Muscle of leg (tissue), 11 donors: Measurements from ENCODE around the gene HOXA9. TPM values are rescaled to one million over a fixed set of nuclear protein-coding genes. Genes with fewer than 3 reads are reported as not detected.

Experiments used
- DNase-seq: peaks from one replicate; pipeline ENCODE4 v3.0.0; 2013
- H3K27ac ChIP-seq: one replicate; pipeline ENCODE4 v1.5.1; 2013; ENCODE audit warnings: mild to moderate bottlenecking, low read length, control low read depth
- H3K27me3 ChIP-seq: one replicate; pipeline ENCODE4 v1.6.1; 2013; ENCODE audit warnings: low read length; ENCODE audit not compliant: control insufficient read depth, insufficient read depth
- H3K36me3 ChIP-seq: one replicate; pipeline ENCODE4 v1.6.1; 2013; ENCODE audit warnings: low read length; ENCODE audit not compliant: control insufficient read depth, insufficient read depth
- H3K4me1 ChIP-seq: one replicate; pipeline ENCODE4 v1.6.1; 2013; ENCODE audit warnings: low read length; ENCODE audit not compliant: control insufficient read depth, insufficient read depth
- H3K4me3 ChIP-seq: one replicate; pipeline ENCODE4 v1.5.1; 2013; ENCODE audit warnings: low read length, control low read depth
- H3K9me3 ChIP-seq: replicated peaks from 2 replicates; pipeline ENCODE4 v1.6.1; 2013; ENCODE audit warnings: low read depth, low read length; ENCODE audit not compliant: control insufficient read depth
- WGBS: methylation state at CpG from one replicate; pipeline ENCODE4 v1.1.5; 2013; ENCODE audit warnings: missing lambda C conversion rate; ENCODE audit not compliant: insufficient coverage; 5-methylcytosine and 5-hydroxymethylcytosine counted together
- polyA plus RNA-seq, 8 donors: library from polyadenylated mRNA; unstranded; fragments of 120-200 nt; gene quantifications; one replicate each; pipeline versions ENCODE4 v1.2.1 to v1.2.3, GENCODE V29; 2013; ENCODE audit warnings: inconsistent platforms in 1 of 8, low replicate concordance in 1 of 8; ENCODE audit not compliant: insufficient read length in 8 of 8, insufficient read depth in 1 of 8
- total RNA-seq: library from RNA; stranded (reverse); fragments of 120-200 nt; gene quantifications from one replicate; pipeline ENCODE4 v1.2.4, GENCODE V29; 2013

The HOXA9 gene
- total and polyA plus RNA-seq, 9 donors = 16.0 to 28.5 (median 21.7) TPM

DNA sequence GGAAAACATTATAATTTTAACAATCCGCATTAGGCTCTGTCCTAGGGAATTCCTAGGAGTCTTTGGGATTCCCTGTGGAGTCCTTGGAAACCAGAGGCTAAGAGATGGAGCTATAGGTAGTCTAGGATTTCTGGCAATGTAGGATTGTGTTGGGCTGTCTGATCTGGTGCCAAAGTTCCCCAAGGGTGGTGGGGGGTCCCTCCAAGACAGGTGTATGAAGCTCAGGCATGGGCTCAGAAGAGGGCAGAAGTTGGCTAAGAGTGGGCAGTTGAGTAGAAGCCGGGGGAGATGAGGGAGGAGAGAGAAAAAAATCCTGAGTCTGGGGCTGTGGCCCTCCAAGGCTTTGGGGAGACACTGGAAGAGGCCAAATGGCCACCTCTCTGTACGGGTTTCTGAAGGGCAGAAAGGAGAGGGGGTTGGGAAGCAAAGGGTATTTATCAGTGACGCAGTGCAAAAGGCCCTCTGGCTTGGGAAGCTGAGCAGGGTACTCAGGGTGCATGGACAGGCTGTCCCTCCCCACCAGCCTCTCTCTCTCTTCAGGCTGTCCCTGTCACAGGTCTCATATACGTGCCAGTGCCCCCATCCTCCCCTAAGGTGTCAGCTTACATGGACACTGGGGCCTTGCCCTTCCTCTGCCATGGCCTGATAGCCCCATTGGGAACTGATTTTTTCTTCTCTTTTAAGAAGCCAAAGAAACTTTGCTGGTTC is 18.7 kb downstream of the HOXA9 start:
- Histone ChIP-seq H3K27ac (peak overlapping the region; percentile 94), H3K4me3 (peak overlapping the region; percentile 79), H3K27me3 (peaks cover 47% of the 10 kb centered on the region), H3K9me3 (no peaks in the 10 kb centered on the region), H3K36me3 (peaks cover 35% of the 10 kb centered on the region), H3K4me1 (peaks cover 72% of the 10 kb centered on the region)
- WGBS = 78% methylated on average over 4 of the region's 5 CpGs
- peak; percentile 48 for DNase-seq

DNA sequence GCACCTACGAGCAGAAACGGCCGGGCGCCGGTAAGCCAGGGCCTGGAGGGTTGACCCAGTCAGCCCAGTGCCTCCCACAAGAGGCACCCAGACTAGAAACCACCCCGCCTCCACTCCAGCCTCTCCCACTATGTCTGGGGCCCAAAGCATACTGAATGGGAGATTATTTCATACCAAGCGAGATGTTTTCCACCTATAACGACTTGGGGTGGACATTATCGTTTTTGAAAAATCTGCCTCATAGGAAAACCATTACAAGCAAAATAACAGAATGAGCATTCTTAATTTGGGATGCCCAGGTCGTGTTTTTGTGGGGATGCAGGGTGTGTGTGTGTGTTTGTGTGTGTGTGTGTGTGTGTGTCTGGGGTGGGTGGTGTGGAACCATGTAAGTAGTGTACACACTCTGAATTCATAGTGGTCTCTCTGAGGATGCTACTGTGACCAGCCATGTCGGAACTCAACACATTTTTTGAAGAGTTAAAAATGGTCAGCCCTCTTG is 19.4 kb downstream of the HOXA9 start:
- DNase-seq = no peak
- Histone ChIP-seq H3K9me3 (no peaks in the 10 kb centered on the region), H3K27me3 (peaks cover 40% of the 10 kb centered on the region), H3K36me3 (peaks cover 37% of the 10 kb centered on the region), H3K4me3 (no peak overlapping the region), H3K27ac (peak overlapping the region; percentile 94), H3K4me1 (peaks cover 65% of the 10 kb centered on the region)
- WGBS = 60% methylated on average over 1 of the region's 11 CpGs

DNA sequence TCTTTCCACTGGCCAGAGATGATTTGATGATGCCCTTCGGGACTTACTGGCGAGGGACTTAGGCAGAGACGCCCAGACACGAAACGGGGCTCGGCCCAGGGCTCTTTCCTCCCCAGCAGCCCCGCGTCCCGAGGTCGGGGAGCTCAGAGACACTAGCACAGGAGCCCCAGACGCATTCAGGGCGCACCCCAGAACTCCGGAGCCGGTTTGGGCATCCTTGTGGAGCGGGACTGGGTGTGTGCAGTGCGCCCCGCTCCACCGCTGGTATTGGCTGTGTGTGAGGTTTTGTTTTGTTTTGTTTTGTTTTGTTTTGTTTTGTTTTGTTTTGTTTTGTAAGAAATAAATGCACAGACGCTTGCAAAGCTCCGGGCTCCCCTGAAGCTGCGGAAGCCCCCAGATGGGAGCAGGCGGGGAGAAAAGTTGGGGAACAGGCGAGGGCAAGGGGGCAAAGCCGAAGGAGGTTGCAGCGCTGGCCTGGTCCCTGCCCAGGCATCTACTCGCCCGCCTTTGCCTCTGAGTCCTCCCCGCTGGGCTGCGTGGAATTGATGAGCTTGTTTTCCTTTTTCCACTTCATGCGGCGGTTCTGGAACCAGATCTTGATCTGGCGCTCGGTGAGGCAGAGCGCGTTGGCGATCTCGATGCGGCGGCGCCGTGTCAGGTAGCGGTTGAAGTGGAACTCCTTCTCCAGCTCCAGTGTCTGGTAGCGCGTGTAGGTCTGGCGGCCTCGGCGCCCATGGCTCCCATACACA is 20.0 kb downstream of the HOXA9 start:
- Histone ChIP-seq H3K4me1 (peaks cover 66% of the 10 kb centered on the region), H3K27me3 (peaks cover 37% of the 10 kb centered on the region), H3K36me3 (peaks cover 40% of the 10 kb centered on the region), H3K9me3 (no peaks in the 10 kb centered on the region), H3K27ac (peak overlapping the region; percentile 59), H3K4me3 (no peak overlapping the region)
- DNase-seq = no peak
- WGBS = 71% methylated on average over 42 of the region's 47 CpGs

- H3K36me3 ChIP-seq = peaks cover 40% of the 10 kb centered on the region
- H3K4me3 ChIP-seq = peak overlapping the region; percentile 5
- 44% methylated on average over 31 of the region's 31 CpGs for WGBS
- H3K4me1 ChIP-seq = peaks cover 62% of the 10 kb centered on the region
- peak overlapping the region; percentile 59 for H3K27ac ChIP-seq
- H3K9me3 ChIP-seq = no peaks in the 10 kb centered on the region
- no peak for DNase-seq
- H3K27me3 ChIP-seq = peaks cover 37% of the 10 kb centered on the region
Observed at GRCh38 chr7:27144781-27145164, 20.6 kb downstream of the HOXA9 start.

GRCh38 chr7:27143950-27144780 is 21.2 kb downstream of the HOXA9 start:
- Histone ChIP-seq H3K36me3 (peaks cover 40% of the 10 kb centered on the region), H3K4me3 (peak overlapping the region; percentile 21), H3K27ac (peak overlapping the region; percentile 59), H3K27me3 (peaks cover 37% of the 10 kb centered on the region), H3K9me3 (no peaks in the 10 kb centered on the region), H3K4me1 (peaks cover 60% of the 10 kb centered on the region)
- 69% methylated on average over 21 of the region's 40 CpGs for WGBS
- no peak for DNase-seq

GRCh38 chr7:27143023-27143949 is 22.1 kb downstream of the HOXA9 start, which contains the start of gene HOXA5:
HOXA5 (minus strand) TSS chr7:27143681; CDS start chr7:27143607, 74 bp downstream.
- no peaks in the 10 kb centered on the region for H3K9me3 ChIP-seq
- peak within 1 kb of the TSS; percentile 54 for H3K4me3 ChIP-seq
- H3K27me3 ChIP-seq = peaks cover 36% of the 10 kb centered on the region
- 37% methylated on average over 78 of the region's 86 CpGs for WGBS
- peaks cover 40% of the 10 kb centered on the region for H3K36me3 ChIP-seq
- peaks cover 58% of the 10 kb centered on the region for H3K4me1 ChIP-seq
- H3K27ac ChIP-seq = peak within 1 kb of the TSS; percentile 84
- peak; percentile 88 for DNase-seq

GRCh38 chr7:27142580-27143022 is 22.7 kb downstream of the HOXA9 start:
- peaks cover 32% of the 10 kb centered on the region for H3K27me3 ChIP-seq

DNA sequence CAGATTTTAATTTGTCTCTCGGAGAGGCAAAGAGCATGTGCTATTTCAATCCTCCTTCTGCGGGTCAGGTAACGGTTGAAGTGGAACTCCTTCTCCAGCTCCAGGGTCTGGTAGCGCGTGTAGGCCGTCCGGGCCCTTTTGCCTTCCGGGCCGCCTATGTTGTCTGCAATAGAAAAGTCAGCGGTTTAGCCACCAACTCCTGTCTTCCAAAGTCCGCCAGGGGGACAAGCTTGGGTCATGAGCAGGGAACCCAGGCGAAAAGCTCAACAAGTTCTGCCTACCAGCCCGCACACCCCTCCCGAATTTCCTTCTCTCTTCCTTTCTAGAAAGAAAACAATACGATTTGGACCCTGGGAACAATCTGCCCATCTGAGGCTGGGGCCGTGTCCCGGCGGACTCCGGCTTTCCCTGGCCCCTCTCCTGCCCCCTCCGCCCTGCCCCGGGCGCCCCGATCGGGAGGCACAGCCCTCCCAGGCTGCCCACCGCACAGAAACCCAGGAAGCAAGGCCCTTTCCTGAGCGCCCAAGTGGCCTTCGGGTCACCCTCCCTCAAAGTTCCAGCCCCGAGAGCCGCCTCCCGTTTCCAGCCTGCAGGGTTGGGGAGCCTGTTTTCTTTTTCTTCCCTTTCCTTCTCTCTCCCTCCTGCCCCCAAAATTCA is 23.3 kb downstream of the HOXA9 start:
- no peak for DNase-seq
- WGBS = 67% methylated on average over 28 of the region's 30 CpGs
- Histone ChIP-seq H3K9me3 (no peaks in the 10 kb centered on the region), H3K27me3 (peaks cover 27% of the 10 kb centered on the region), H3K27ac (peak overlapping the region; percentile 84), H3K4me3 (peak overlapping the region; percentile 54), H3K4me1 (peaks cover 47% of the 10 kb centered on the region), H3K36me3 (peaks cover 40% of the 10 kb centered on the region)

More at GRCh38 chr7:27142580-27143022, 22.7 kb downstream of the HOXA9 start:
- Histone ChIP-seq H3K4me3 (peak overlapping the region; percentile 54), H3K4me1 (peaks cover 52% of the 10 kb centered on the region), H3K36me3 (peaks cover 40% of the 10 kb centered on the region), H3K9me3 (no peaks in the 10 kb centered on the region), H3K27ac (peak overlapping the region; percentile 84)
- DNase-seq = no peak
- 67% methylated on average over 20 of the region's 29 CpGs for WGBS
